ENCODE data around the gene MIER1. TPM values are rescaled to one million over a fixed set of nuclear protein-coding genes. Genes with fewer than 3 reads are reported as not detected.

Gene MIER1
- total RNA-seq (10 to 100 TPM; 42.2 to 55.8 (median 46.5) TPM), polyA plus RNA-seq (10 to 100 TPM; 10.3 to 15.7 (median 12.5) TPM)
- long read RNA-seq, donor 1, full-length matches to known transcripts = 3 of 3 reads
- long read RNA-seq, donor 1, partial matches to known transcripts = 0 of 3 reads
- long read RNA-seq, donor 1, other reads (novel, unspliced or antisense) = 0 of 3 reads
- long read RNA-seq, donor 2, partial matches to known transcripts = 0 of 1 reads
- long read RNA-seq, donor 2, other reads (novel, unspliced or antisense) = 0 of 1 reads

DNA sequence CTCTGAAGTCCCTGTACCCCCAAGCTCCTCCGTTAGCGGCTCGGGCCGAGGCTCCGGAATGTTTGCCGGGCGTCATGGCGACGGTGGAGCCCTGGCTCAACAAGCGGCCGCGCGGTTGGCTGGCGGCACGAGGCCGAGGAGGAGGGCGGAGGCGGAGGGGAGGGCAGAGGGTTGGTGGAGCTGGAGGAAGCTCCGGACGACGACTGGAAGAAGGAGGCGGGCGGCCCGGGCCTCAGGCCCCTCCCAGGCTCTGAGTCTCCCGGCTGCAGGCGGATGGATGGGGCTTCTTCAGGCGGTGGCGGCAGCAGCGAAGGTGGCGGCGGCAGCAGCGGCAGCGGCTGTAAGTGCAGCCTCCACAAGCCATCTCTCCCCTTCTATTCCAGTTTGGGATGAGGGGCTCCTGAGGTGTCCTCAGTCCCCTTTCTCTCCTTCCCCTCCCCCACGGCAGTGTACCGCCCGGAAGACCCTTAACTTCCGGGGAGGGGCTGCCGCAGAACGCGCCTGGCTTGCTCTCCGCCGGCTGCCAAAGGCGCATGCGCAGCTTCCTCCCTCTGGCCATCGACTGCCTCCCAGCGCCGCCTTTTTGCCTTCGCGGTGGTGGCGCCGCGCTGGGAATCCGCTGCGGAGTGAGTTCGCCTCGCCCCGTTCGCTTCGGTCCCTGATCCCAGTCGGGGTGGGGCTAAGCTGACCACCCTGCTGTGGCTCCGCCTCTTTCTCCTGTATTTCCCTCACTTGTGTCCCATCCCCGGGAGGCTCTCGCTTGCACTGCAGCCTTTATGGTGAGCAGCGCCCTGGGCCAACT is at the start of gene MIER1, which contains the start of gene DNAI4:
TSS of gene MIER1 (plus strand) at position 235 of the 802 bp plus-strand sequence. CDS start at position 274, 39 bp downstream.
TSS of gene DNAI4 (minus strand) at position 101 of the 802 bp plus-strand sequence. CDS start at position 76, 25 bp downstream.
- DNase-seq = peak; percentile 100
- Histone ChIP-seq H3K9me3 (no peaks in the 10 kb centered on the region), H3K27ac (peak within 1 kb of the TSS; percentile 79 to 96 (median 91)), H3K4me1 (peaks cover 19 to 68% (median 51%) of the 10 kb centered on the region in 6 donors), H3K4me3 (peak within 1 kb of the TSS; percentile 73 to 98 (median 90)), H3K27me3 (replicated peaks in 1 of 7) (no peaks in the 10 kb centered on the region), H3K36me3 (peaks cover 0 to 6% (median 0%) of the 10 kb centered on the region in 6 donors)
- intact Hi-C loops (cut with DNase I; ENCODE audit: low total_unique reads) = no loop called here
- whole genome bisulfite sequencing, 5 donors = 0 to 1% (median 0%) methylated on average over 45 to 64 of the region's 64 CpGs
- TF ChIP-seq, protein P1, sequence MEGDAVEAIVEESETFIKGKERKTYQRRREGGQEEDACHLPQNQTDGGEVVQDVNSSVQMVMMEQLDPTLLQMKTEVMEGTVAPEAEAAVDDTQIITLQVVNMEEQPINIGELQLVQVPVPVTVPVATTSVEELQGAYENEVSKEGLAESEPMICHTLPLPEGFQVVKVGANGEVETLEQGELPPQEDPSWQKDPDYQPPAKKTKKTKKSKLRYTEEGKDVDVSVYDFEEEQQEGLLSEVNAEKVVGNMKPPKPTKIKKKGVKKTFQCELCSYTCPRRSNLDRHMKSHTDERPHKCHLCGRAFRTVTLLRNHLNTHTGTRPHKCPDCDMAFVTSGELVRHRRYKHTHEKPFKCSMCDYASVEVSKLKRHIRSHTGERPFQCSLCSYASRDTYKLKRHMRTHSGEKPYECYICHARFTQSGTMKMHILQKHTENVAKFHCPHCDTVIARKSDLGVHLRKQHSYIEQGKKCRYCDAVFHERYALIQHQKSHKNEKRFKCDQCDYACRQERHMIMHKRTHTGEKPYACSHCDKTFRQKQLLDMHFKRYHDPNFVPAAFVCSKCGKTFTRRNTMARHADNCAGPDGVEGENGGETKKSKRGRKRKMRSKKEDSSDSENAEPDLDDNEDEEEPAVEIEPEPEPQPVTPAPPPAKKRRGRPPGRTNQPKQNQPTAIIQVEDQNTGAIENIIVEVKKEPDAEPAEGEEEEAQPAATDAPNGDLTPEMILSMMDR (IDR thresholded peaks at IDR 0.05 in 8 of 11, conservative IDR thresholded peaks at IDR 0.05 in 3 of 11) = peak in 10 of 11 experiments; percentile 10 to 70 (median 52)
- TF ChIP-seq POLR2A (IDR thresholded peaks at IDR 0.05) = peak in 2 of 3 donors; percentile 35 to 66
- peak; percentile 83 to 91 (median 87) for TF ChIP-seq POLR2AphosphoS5 (IDR thresholded peaks at IDR 0.05)

DNA sequence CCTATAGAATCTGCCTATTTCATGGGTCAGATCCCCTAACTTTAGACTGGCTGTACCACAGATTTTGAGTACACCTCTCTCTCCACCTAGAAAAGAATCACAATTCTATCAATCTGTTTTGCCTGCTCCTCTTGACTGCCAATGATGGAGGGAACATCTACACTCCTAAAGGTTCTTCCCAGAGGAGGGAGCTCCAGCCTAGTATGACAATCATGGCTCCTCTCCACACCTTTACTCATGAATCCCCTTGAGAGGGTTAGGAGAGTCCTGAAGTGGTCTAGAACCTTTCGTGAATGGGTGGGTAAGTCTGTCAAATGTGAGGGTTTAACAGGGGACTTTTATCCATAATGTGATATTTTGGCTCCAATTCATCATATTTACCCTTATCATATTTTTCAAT is 48.1 kb upstream of the MIER1 start:
- WGBS, 5 donors = 77 to 92% (median 89%) methylated on average over 1 of the region's 1 CpG
- Histone ChIP-seq H3K4me1 (no peaks in the 10 kb centered on the region), H3K4me3 (no peak overlapping the region), H3K27me3 (replicated peaks in 1 of 7) (no peaks in the 10 kb centered on the region), H3K27ac (no peak overlapping the region), H3K9me3 (peaks cover 0 to 34% (median 26%) of the 10 kb centered on the region in 8 donors), H3K36me3 (no peaks in the 10 kb centered on the region)
- intact Hi-C loops (cut with DNase I; ENCODE audit: low total_unique reads) = no loop called here
- TF ChIP-seq, protein P1 (IDR thresholded peaks at IDR 0.05 in 8 of 11, conservative IDR thresholded peaks at IDR 0.05 in 3 of 11) = no peak
- no peak for TF ChIP-seq POLR2A (IDR thresholded peaks at IDR 0.05)
- no peak for TF ChIP-seq POLR2AphosphoS5 (IDR thresholded peaks at IDR 0.05)
- no peak for DNase-seq

DNA sequence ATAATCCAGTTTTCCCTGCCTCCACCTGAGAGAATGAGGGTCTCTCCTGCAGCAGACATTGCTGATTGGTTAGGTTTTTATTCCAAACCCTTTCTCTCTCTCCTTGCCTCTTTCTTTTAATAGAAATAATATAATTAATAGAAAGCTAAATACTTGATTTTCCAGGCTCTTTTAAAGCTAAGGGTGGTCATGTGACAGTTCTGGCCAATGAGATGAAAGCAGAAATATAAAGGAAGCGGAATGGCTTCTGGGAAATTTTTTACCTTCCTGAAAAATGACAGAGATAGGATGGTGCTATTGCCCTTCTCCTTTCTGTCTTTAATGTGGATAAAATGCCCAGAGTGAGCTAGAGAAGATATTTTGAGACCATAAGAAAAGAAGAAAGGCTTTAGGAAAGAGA is 35.8 kb upstream of the MIER1 start:
- no peaks in the 10 kb centered on the region for H3K27me3 ChIP-seq (replicated peaks in 1 of 7)

More for the DNA sequence above, 35.8 kb upstream of the MIER1 start:
- H3K27ac ChIP-seq = no peak overlapping the region
- H3K36me3 ChIP-seq = no peaks in the 10 kb centered on the region
- H3K9me3 ChIP-seq = no peaks in the 10 kb centered on the region
- 91 to 98% (median 97%) methylated on average over 1 of the region's 1 CpG for WGBS, 5 donors
- no peaks in the 10 kb centered on the region for H3K4me1 ChIP-seq
- H3K4me3 ChIP-seq = no peak overlapping the region
- TF ChIP-seq POLR2AphosphoS5 (IDR thresholded peaks at IDR 0.05) (no peak), POLR2A (IDR thresholded peaks at IDR 0.05) (no peak)
- TF ChIP-seq, protein P1 (IDR thresholded peaks at IDR 0.05 in 8 of 11, conservative IDR thresholded peaks at IDR 0.05 in 3 of 11) = no peak
- intact Hi-C loops (cut with DNase I; ENCODE audit: low total_unique reads) = no loop called here
- no peak for DNase-seq
